A673 (cell line): ENCODE data around the gene GDPD1. TPM values are rescaled to one million over a fixed set of nuclear protein-coding genes. Genes with fewer than 3 reads are reported as not detected.

Experiments
- BruUV-seq: library from RNA; stranded (reverse); fragments of 400-500 nt; replicated peaks from 2 replicates; lab custom pipeline; 2021; lab: Mats Ljungman, UMichigan
- CTCF ChIA-PET: fragments of 300-600 bp; sonication (Branson Sonifier 250); formaldehyde crosslinking; loops from one replicate; lab custom pipeline; 2022; ENCODE audit warnings: antibody characterized with exemption; lab: Charles Lee
- POLR2A ChIA-PET: fragments of 300-600 bp; sonication (Branson Sonifier 250); formaldehyde crosslinking; loops from one replicate; lab custom pipeline; 2022; ENCODE audit warnings: antibody characterized with exemption; ENCODE audit not compliant: low non-redundant PET; lab: Charles Lee
- DNase-seq: peaks from one replicate; pipeline ENCODE4 v3.0.0-alpha.2; 2015; ENCODE audit warnings: low spot score
- H3K27ac ChIP-seq: fragments of 200-600 bp; sonication (generic); 2 replicates; pipeline ENCODE4 v1.5.1; 2016; ENCODE audit warnings: mixed run types, low read depth, mild to moderate bottlenecking, mixed read lengths, antibody characterized with exemption, low read length; ENCODE audit not compliant: poor library complexity, severe bottlenecking
- H3K27me3 ChIP-seq: fragments of 200-600 bp; sonication (generic); replicated peaks from 2 replicates; pipeline ENCODE4 v1.6.1; 2017; ENCODE audit warnings: mixed run types, low read depth, mild to moderate bottlenecking, mixed read lengths, antibody characterized with exemption, low read length; ENCODE audit not compliant: insufficient read depth, poor library complexity
- H3K36me3 ChIP-seq: fragments of 200-600 bp; sonication (generic); 2 replicates; pipeline ENCODE4 v1.6.1; 2016; ENCODE audit warnings: mixed run types, mild to moderate bottlenecking, mixed read lengths, antibody characterized with exemption, low read length; ENCODE audit not compliant: insufficient read depth, poor library complexity, severe bottlenecking
- H3K4me1 ChIP-seq: fragments of 200-600 bp; sonication (generic); 2 replicates; pipeline ENCODE4 v1.6.1; 2017; ENCODE audit warnings: mixed run types, mild to moderate bottlenecking, mixed read lengths, antibody characterized with exemption, low read length; ENCODE audit not compliant: insufficient read depth, poor library complexity, severe bottlenecking
- H3K4me3 ChIP-seq: fragments of 200-600 bp; sonication (generic); 2 replicates; pipeline ENCODE4 v1.5.1; 2016; ENCODE audit warnings: low read depth, mixed run types, mild to moderate bottlenecking, mixed read lengths, low read length; ENCODE audit not compliant: poor library complexity, severe bottlenecking
- H3K9me3 ChIP-seq: fragments of 200-600 bp; sonication (generic); 2 replicates; pipeline ENCODE4 v1.6.1; 2016; ENCODE audit warnings: mixed run types, low read depth, mild to moderate bottlenecking, mixed read lengths, antibody characterized with exemption, low read length; ENCODE audit not compliant: poor library complexity, severe bottlenecking
- CTCF ChIP-seq: fragments of 300-800, 200-600 bp; sonication (generic); conservative IDR thresholded peaks from 2 replicates; pipeline ENCODE4 v1.5.1; 2017; ENCODE audit warnings: low read depth, mild to moderate bottlenecking, antibody characterized with exemption, low read length, moderate library complexity, mixed read lengths
- EZH2 ChIP-seq: fragments of 200-600 bp; sonication (generic); IDR thresholded peaks from 2 replicates; pipeline ENCODE4 v1.6.1; 2017; ENCODE audit warnings: borderline replicate concordance, low read depth, mild to moderate bottlenecking, mixed read lengths, antibody characterized with exemption, low read length; ENCODE audit not compliant: poor library complexity, severe bottlenecking
- intact Hi-C: fragments of 100-400 bp; cut with micrococcal nuclease; formaldehyde crosslinking; loops from one replicate; pipeline ENCODE4 v1.10.0; 2022; ENCODE audit not compliant: unreplicated experiment
- total RNA-seq: library from RNA; stranded (reverse); gene quantifications from 2 replicates; pipeline ENCODE4 v1.2.3, GENCODE V29; 2021

The GDPD1 gene
- total RNA-seq, 1 experiment from 2014 or later, result 2.6 TPM

GRCh38 chr17:59234631-59235030 lies 14.3 kb downstream of the GDPD1 start:
- DNase-seq, result no peak
- H3K27ac ChIP-seq, result no peak overlapping the region
- no peaks in the 10 kb centered on the region for H3K36me3 ChIP-seq
- no peak overlapping the region for H3K4me3 ChIP-seq
- TF ChIP-seq CTCF (no peak), EZH2 (no peak)
- CTCF ChIA-PET, result no interaction called here
- no peaks in the 10 kb centered on the region for H3K9me3 ChIP-seq
- intact Hi-C loops, result no loop called here
- no peaks in the 10 kb centered on the region for H3K27me3 ChIP-seq
- no TSS peak for BruUV-seq
- POLR2A ChIA-PET, result no interaction called here
- no peaks in the 10 kb centered on the region for H3K4me1 ChIP-seq

- ChIA-PET CTCF (no interaction called here), POLR2A (no interaction called here)
- no peak for DNase-seq
- BruUV-seq, result no TSS peak
- Histone ChIP-seq H3K9me3 (no peaks in the 10 kb centered on the region), H3K36me3 (no peaks in the 10 kb centered on the region), H3K27ac (no peak overlapping the region), H3K27me3 (no peaks in the 10 kb centered on the region), H3K4me3 (no peak overlapping the region), H3K4me1 (no peaks in the 10 kb centered on the region)
- intact Hi-C loops, result no loop called here
- no peak for TF ChIP-seq EZH2
Observed at GRCh38 chr17:59238906-59239305, 18.6 kb downstream of the GDPD1 start.

GRCh38 chr17:59244081-59244480 lies 23.8 kb downstream of the GDPD1 start:
- DNase-seq, result no peak
- Histone ChIP-seq H3K9me3 (no peaks in the 10 kb centered on the region), H3K27me3 (no peaks in the 10 kb centered on the region), H3K4me3 (no peak overlapping the region), H3K27ac (no peak overlapping the region), H3K4me1 (no peaks in the 10 kb centered on the region), H3K36me3 (no peaks in the 10 kb centered on the region)
- BruUV-seq, result no TSS peak
- ChIA-PET POLR2A (no interaction called here), CTCF (no interaction called here)
- intact Hi-C loops, result no loop called here
- TF ChIP-seq EZH2, result no peak
- no peak for TF ChIP-seq CTCF

GRCh38 chr17:59254742-59255141 lies 34.4 kb downstream of the GDPD1 start:
- H3K27ac ChIP-seq, result no peak overlapping the region
- H3K4me3 ChIP-seq, result no peak overlapping the region
- no peaks in the 10 kb centered on the region for H3K4me1 ChIP-seq
- intact Hi-C loops, result no loop called here
- POLR2A ChIA-PET, result no interaction called here
- no peaks in the 10 kb centered on the region for H3K27me3 ChIP-seq
- no peak for DNase-seq
- no peaks in the 10 kb centered on the region for H3K36me3 ChIP-seq
- TF ChIP-seq CTCF, result no peak
- no TSS peak for BruUV-seq
- CTCF ChIA-PET, result no interaction called here
- H3K9me3 ChIP-seq, result no peaks in the 10 kb centered on the region
